HG03342 (cell line): ENCODE data around the gene BPTF.
"Not testable (repeated sequence)": the region's sequence is repeated elsewhere in the genome, so short reads cannot be mapped to it uniquely, and the experiment has no call there.

Experiments
- ATAC-seq: cut with Tn5 transposase; IDR thresholded peaks from one replicate; pipeline ENCODE4 v1.9.1; 2021; ENCODE audit warnings: mild to moderate bottlenecking, moderate library complexity; ENCODE audit not compliant: unreplicated experiment

The BPTF gene

DNA sequence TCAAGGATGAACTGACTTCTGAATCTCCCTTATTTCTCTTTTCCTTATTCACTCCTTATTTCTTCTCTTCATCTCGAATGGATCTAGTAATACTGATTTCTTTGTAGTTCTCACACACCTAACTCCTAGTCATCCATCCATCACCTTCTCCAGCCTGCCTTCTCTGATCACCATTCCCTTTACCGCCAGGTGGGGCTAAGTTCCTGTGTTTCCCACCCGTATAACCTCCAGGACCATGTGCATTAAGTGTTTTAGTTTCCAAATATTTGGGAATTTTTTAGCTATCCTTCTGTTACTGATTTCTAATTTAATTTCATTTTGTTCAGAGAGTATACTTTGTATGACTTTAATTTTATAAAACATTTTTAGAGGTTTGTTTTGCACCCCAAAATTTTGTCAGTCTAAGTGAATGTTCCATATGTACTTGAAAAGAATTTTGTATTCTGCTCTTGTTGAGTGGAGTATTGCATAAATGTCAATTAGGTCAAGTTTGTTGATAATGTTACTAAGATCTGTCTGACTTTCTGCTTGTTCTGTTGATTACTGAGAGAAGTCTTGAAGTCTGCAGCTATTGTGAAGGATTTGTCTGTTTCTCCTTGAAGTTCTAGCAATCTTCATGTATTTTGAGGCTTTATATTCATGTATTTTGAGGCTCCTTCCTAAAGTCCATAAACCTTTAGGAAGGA, 8.8 kb downstream of the BPTF start:
- ATAC-seq: no peak

DNA sequence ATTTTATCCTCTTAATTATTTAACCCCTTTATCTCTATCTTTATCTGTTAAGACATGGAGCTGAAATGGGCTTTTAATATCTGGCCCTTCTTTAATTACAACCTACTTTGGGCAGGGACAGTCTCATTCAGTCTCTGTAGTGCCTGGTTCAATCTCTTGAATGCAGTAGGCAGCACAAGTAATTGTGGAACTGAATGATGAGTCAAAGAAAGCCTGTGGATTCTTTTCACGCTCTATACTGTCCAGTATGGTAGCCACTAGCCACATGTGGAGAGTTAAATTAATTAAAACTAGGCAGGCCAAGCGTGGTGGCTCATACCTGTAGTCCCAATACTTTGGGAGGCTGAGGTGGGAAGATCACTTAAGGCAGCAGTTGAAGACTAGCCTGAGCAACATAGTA, 9.3 kb downstream of the BPTF start:
- no peak for ATAC-seq

DNA sequence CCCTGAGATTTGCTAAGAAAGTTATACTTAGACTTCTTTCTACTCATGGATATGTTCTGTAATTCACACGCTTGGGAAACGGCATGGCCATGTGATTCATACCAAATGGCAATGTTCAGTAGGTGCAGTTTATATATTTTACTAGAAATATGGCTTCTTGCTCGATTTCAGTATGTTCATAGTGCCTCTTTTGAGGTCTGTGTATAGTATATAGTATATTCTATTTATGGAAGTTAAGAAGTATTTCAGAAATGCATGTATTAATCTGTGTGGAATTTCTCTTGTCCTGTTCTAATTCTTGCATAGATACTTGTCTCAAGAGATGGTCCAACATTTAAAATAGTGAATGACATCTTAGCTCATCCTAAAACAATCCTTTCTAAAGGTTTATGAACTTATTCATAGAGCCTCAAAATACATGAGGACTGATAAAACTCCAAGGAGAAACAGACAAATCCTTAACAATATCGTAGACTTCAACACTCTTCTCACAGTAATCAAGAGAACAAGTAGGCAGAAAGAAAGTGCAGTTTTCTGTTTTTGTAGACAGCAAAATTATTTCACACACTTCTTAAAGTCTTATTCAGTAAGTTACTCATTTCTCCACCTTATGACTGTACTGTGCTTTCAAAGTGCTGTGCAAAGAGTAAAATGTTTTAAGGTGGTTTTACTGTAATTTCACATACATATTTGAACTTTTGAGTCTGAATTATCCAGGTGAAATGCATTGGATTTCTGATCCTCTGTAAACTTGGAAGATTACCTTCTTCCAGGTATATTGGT, 11.1 kb downstream of the BPTF start:
- ATAC-seq: no peak

DNA sequence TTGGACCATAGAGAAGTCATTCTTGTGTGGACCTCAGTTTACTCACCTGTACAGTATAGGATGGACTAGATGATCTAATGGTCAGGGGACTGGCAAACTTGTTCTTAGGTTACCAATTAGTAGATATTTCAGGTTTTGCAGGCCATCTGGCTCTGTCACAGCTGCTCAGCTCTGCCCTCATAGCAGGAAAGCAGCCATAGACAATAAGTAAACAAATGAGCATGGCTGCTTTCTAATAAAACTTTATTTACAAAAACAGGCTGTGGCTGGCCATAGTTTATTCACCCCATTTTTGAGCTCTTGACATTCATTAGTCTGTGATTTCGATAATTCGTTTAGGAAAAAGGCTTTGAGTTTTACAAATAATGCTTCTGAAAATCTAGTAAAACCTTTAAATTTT, 12.7 kb downstream of the BPTF start:
- ATAC-seq: no peak

DNA sequence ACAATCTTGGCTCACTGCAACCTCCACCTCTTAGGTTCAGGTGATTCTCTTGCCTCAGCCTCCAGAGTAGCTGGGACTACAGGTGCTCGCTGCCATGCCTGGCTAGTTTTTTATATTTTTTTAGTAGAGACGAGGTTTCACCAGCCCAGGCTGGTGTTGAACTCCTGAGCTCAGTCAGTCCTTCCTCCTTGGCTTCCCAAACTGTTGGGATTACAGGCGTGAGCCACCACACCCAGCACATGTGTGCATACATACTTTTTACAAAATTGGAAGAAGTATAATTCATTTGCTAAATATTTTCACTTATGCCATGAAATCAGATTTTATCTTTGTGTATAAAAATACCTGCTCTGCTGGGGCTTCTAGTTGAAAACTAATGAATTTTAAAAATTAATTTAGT, 13.2 kb downstream of the BPTF start:
- ATAC-seq: no peak

DNA sequence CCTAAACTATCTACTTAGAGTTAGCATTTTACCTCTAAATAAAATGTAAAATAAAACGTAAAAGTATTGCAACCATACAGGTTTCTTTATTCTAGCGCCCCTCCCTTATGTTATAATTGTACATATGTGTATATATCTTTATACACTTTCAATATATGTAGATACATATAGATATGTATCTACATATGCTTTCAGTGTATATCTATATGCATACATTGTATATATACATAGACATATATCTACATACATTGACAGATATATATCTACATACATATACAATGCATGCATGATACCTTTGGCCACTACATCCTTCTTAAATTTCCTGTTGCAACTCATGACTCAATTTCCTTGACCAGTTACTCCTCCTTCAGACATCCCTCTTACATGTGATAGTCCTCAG, 16.7 kb downstream of the BPTF start:
- no peak for ATAC-seq

DNA sequence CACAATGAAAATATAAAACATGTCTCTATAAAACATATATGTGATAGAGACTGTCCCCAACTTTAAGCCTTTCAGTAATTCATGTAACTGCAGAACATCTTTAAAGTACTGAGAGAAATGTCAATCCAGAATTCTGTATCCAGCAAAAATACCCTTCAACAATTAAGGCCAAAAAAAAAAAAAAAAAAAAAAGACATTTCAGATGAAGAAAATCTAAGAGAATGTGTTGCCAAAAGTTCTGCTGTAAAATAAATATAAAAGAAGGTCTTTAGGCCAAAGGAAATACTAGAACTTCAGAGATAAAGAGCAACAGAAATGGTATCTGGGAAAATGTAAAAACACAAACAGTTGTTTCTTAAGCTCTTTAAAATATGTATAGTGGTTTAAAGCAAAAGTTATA, 17.3 kb downstream of the BPTF start:
- no peak for ATAC-seq

DNA sequence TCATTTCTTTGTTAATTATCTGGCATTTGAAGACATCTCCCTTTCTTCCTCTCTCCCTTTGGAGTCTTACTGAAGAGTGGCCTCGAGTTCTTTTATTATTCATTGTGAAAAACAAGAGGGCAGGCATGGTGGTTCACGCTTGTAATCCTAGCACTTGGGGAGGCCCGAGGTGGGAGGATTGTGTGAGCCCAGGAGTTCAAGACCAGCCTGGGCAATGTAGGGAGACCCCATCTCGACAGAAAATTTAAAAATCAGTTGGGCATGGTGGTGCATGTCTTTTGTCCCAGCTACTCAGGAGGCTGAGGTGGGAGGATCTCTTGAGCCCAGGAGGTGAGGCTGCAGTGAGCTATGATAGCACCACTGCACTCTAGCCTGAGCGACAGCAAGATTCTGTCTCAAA, 20.1 kb downstream of the BPTF start:
- no peak for ATAC-seq

DNA sequence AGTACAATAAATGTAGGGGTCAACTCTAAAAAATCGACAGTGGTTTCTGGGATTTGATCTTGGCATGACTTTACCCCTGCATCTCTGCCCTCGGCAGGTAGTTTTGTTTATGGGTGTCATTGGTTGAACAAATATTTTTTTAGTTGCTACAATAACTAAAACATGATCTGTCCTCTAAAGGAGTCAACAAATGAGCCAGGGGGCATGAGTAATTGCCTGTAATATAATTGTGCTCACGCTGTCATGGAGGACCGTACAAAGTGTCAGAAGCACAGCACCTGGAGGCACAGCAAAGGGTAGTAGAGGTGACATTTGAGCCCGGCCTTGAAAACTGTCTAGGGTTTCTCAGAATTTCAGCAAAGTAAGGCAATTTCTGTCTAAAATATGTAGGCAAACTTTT, 22.9 kb downstream of the BPTF start:
- not testable (repeated sequence) for ATAC-seq

DNA sequence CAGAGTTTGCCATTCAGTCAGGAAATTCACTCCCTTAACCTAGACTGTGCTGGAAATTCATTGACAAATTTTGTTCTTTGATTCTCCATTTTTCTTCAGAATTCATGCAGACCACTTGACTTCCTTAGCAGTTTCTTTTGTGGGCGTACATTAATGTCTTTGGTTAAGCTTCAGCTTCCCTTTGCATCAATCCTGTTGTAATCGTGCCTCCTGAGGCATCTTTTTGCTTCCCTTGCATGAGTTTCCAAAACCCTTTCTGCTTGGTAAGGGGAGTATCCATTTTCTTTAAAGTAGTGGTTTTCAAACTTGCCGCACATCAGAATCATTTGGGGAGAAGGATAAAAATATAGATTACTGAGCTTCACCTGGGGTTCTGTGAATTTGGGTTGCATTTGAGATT, 23.5 kb downstream of the BPTF start:
- ATAC-seq: not testable (repeated sequence)

DNA sequence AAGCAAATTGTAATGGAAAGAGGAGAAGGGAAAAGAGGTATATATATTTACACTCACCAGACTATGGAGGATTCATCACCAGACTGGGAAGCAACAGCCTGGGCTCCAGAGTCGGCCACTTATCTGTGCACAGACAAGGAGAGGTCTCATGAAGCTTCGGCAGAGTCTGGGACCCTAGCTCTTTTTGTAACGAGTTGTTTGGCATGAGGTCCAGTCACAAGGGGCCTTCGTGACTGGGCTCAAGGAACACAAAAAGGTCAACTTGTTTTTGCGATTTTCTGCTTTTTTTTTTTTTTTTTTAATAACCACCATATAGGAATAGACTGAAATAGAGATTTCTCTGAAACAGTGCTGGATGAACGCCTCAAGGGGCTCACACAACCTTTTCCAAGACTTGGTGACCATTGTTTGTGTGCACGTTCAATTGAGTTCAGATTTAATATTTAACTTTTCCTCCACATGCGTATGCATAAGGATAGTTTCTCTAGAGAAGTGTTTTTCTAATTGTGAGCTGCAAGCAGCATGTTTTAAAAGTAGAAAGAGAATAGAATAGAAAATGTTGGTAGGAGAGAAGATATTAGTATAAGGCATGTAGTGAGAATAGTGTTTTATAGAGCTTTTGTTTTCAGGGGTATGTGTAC, 25.8 kb downstream of the BPTF start:
- ATAC-seq: no peak

DNA sequence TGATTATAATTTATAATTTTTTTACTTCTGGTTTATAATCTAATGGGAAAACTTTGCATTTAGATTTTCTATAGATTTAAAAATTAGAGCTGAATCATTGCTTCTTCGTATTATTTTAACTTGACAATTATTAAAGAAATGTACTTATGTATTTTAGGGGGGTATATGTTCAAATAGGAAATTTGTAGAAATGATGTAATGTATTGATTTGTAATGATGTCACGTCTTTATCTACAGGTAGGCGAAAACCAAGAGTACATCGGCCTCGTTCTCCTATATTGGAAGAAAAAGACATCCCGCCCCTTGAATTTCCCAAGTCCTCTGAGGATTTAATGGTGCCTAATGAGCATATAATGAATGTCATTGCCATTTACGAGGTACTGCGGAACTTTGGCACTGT, 28.4 kb downstream of the BPTF start:
- ATAC-seq: no peak

DNA sequence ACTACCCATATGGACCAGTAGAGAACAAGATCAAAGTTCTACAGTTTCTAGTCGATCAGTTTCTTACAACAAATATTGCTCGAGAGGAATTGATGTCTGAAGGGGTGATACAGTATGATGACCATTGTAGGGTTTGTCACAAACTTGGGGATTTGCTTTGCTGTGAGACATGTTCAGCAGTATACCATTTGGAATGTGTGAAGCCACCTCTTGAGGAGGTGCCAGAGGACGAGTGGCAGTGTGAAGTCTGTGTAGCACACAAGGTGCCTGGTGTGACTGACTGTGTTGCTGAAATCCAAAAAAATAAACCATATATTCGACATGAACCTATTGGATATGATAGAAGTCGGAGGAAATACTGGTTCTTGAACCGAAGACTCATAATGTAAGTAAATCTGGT, 29.1 kb downstream of the BPTF start:
- ATAC-seq: no peak

DNA sequence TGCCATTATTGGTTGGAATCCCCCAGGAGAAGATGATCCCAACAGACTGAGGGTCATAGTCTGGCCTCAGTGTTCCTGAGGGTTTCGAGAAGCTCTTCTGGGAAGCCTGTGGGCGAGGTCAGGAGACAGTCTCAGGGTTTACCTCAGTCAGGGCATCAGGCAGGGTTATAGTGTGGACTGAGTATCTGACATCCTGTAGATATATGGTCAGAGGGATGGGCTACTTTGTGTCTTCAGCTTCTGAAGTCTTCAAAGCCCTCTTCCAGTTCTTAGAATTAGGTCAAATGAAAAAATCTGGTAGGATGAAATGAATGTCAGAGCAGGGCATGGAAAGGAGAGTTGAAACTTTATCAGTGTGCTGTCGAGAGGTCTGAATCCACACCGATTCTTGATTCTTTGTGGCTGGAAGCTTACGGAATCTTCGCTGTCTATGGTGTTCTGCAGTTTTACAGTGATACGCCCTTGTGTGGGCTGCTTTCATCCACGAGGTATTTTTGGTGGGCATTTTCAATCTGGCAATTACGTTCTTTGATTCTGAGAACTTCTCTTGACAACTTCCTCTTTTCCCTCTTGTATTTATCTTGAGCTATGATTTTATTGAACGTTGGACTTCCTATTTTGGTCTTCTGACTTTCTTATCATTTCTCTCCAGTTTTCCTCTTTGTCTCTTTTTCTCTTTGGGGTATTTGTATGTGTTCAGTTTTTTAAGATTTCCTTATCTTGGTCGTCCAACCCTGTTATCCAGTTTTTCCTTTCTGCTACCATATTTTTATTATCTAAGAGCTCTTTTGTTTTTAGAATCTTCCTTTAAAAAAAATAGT, 30.4 kb downstream of the BPTF start:
- ATAC-seq: no peak

DNA sequence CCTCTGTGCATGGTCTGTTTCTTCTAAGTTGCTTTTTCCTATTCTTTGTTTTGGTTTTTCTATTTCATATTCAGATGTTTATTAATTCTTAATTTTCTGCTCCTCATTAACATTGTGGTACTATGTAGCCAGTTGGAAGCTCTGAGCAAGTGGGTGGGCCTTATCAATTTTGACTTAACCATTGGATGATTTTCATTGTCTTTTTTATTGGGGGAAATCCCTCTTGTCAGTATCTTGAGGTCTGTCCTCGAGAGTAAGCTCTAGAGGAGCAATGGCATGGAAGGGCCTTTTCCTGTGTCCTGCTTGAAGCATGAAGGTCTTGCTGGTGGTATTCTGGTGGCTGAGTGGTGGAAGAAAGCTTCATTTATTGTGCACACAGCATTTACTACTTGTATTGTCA, 31.1 kb downstream of the BPTF start:
- ATAC-seq: not testable (repeated sequence)

DNA sequence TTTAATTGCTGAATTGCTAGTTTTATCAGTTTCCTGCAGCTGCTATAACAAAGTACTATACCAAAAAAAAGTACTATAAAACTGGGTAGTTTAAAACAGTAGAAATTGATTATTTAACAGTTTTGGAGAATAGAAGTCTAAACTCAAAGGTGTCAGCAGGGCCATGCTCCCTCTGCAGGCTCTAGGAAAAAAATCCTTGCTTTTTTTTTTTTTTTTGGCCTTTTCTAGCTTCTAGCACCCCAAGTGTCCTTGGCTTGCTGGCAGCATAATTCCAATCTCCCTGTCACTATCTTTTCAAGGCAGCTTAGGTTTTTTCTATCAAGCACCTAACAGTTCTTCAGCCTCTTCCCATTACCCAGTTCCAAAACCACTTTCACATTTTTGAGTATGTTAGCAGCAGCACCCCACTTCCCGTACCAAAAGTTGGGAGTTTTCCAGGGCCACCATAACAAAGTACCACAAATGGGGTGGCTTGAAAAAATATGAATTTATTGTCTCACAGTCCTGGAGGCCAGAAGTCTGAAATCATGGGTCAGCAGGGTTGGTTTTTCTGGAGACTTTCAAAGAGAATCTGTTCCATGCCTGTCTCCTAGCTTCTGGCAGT, 37.4 kb downstream of the BPTF start:
- no peak for ATAC-seq

DNA sequence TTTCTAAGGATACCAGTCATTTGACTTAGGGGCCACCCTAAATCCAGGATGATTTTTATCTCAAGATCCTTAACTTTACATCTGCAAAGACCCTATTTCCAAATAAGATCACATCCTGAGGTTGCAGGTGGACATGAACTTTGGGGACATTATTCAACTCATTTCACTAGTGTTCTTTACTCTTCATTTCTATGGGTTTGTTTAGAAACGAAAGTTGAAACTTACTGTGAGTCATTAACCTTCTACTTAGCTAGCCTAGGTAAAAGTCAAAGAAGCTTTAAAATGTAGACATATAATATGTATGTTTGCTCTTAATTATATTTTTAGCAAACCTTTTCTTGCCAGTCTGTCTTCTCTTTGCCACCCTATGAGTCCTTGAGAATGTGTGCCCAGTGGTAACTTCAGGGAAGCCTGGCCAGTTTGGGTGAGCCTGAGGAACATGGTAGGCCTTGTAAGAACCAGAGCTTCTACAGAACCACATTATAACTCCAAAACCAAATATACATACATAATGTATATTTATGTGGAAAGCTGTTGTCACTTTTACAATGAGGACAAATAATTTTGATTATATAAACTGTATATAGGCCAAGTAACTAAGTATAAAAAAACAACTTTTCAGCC, 38.4 kb downstream of the BPTF start:
- no peak for ATAC-seq

DNA sequence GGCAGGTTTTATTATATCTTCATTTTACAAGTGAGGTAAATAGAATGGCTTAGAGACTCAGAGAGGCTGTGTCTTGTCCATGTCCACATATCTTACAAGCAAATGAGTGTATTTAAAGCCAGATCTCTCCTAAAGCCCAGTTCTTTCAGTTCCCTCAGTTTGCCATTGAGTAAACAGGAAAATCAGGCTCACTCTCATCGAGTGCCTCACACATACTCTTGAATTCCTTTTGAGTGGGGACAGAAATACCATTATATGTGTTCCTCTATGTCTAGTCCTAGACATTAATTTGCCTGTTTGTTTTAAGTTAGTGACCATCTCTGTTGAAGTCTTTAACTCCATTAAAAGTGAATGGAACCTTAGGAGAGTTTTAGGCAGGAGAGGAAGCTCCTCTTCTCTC, 40.1 kb downstream of the BPTF start:
- ATAC-seq: no peak

DNA sequence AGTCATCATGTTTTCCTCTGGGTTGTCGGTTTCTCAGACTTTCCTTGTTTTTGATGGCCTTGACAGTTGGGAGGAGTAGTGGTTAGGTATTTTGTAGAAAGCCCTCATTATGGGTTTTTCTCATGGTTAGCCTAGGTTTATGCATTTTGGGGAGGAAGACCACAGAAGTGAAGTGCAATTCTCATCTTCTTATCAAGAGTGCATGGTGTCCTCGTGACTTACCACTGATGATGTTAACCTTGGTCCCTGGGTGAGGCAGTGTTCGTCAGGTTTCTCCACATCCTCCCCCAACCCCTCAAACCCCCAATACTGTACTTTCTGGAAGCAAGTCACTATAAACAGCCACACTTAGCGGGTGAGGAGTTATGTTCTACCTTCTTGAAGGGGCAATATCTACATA, 42.3 kb downstream of the BPTF start:
- no peak for ATAC-seq

DNA sequence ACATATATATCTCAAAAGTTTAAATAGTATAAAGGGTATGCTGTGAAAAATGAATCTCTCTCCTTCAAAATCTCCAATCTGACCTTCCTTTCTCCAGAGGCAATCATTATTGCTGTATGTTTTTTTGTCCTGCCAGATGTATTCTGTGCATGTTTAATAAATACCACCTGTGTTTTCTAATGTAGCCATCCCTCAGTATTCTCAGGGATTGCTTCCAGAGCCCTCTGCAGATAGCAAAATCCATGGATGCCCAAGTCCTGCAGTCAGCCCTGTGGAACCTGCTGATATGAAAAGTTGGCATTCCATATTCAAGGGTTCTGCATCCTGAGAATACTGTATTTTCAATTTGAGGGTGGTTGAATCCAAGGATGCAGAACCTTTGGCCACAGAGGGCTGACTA, 42.9 kb downstream of the BPTF start:
- no peak for ATAC-seq

DNA sequence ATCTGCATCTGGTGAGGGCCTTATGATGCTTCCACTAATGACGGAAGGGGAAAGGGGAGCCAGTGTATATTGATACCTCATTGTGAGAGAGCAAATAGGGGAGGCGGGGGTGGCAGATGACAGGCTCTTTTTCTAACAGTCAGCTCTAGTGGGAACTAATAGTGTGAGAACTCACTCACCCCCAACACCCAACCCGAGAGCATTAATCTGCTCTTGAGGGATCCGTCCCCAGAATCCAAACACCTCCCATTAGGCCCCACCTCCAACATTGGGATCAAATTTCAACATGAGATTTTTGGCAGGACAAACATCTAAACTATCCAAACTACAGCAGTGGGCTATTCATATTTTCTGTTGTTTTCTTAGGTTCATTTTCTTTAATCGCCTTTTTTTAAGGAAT, 54.4 kb downstream of the BPTF start:
- ATAC-seq: no peak
